ENCODE measurements around the gene PRKG1.

- TF ChIP-seq CTCF (IDR thresholded peaks at IDR 0.05) (no peak), POLR2A (IDR thresholded peaks at IDR 0.05; ENCODE audit: low read depth) (no peak)
Observed at GRCh38 chr10:51800121-51800520, 725.8 kb downstream of the PRKG1 start.

Data from esophagus muscularis mucosa (tissue), 3 donors.